ENCODE results near the gene TTF2.

DNA sequence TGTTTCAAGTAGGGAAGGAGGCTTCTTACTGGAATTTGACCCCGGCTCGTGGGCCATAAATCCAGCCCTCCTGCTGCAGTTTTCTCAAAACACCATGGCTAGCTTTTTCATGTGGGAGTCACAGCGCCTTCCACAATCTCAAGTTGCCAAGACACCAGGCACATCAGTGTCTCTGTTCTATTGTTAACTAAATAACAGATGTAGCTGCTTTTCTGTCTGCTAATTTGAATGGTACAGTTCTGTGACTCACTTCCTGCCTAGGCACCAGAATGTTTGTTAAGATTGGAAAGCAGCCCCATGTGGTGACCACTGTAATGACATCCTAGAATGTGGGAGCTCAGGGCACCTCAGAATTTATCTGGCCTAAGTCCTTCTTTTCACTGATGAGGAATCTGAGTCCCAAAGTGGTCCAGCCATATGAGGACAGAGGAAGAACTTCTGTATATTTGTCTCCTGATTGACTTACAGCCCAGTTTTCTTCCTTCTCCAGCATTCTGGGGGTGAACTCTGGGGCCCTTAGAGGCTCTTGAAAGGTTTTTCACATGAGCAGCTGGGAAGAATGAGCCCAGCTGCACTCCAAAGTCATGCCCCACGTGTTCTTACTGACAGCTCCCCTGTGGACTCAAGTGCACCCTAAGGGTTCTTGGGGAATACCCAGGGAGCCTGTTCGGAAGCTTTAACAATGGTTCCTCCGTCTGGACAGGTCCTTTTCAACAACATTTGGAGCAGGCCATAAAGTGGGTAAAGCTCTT lies 33.9 kb downstream of the TTF2 start:
- TF ChIP-seq, protein P1, sequence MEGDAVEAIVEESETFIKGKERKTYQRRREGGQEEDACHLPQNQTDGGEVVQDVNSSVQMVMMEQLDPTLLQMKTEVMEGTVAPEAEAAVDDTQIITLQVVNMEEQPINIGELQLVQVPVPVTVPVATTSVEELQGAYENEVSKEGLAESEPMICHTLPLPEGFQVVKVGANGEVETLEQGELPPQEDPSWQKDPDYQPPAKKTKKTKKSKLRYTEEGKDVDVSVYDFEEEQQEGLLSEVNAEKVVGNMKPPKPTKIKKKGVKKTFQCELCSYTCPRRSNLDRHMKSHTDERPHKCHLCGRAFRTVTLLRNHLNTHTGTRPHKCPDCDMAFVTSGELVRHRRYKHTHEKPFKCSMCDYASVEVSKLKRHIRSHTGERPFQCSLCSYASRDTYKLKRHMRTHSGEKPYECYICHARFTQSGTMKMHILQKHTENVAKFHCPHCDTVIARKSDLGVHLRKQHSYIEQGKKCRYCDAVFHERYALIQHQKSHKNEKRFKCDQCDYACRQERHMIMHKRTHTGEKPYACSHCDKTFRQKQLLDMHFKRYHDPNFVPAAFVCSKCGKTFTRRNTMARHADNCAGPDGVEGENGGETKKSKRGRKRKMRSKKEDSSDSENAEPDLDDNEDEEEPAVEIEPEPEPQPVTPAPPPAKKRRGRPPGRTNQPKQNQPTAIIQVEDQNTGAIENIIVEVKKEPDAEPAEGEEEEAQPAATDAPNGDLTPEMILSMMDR (IDR thresholded peaks at IDR 0.05; ENCODE audit: insufficient read depth, low read length, poor library complexity, severe bottlenecking): no peak
- no peak for TF ChIP-seq EZH2phosphoT487 (conservative IDR thresholded peaks at IDR 0.05; ENCODE audit: low read length)
